ENCODE measurements around the gene SEMA5B.

SEMA5B gene

GRCh38 chr3:123060054-123060453 is 32.5 kb upstream of the SEMA5B start:
- DNase-seq (ENCODE audit: low read depth in 2 of 2): no peak

DNA sequence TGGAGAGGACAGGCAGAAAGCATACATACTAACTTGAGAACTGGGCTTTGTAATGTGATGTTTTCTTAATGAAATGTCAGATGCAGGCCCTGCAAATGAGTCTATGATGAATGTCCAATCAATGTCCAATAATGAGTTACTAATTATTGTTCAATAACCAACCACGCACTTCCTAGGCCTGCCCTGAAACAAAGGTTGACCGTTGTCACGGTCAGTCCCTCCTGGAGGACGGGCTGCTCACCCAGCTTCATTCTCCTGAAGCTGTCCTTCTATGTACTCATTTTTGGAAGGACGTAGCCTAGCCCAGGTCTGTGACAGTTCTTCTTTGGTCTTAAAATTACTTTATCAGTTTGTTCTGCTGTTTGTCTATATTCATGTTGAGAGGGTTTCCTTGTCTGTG is 30.9 kb upstream of the SEMA5B start:
- DNase-seq (ENCODE audit: low read depth in 2 of 2): no peak

GRCh38 chr3:123055352-123055751 is 27.8 kb upstream of the SEMA5B start:
- DNase-seq (ENCODE audit: low read depth in 2 of 2): no peak

DNA sequence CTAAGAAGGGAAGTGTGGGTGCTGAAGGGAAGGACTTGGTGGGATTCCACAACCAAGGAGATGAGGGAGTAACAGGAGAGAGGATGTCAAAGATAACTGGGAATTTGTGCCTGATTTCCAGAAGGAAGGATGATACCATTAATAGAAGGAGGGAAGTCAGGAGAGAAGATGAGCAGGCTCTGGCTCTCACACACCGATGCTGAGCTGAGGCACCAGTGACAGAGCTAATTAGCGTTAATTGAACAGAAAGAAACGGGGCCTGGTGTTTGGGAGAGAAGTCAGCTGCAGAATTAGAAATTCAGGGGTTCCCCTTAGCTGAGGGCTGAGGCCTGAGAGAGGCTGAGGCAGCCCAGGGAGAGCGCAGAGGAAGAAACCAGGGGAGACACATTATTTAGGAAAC is 27.4 kb upstream of the SEMA5B start:
- DNase-seq (ENCODE audit: low read depth in 2 of 2): no peak

- DNase-seq (ENCODE audit: low read depth in 2 of 2): no peak
These were observed 26.7 kb upstream of the SEMA5B start for GRCh38 chr3:123054109-123054778.

DNA sequence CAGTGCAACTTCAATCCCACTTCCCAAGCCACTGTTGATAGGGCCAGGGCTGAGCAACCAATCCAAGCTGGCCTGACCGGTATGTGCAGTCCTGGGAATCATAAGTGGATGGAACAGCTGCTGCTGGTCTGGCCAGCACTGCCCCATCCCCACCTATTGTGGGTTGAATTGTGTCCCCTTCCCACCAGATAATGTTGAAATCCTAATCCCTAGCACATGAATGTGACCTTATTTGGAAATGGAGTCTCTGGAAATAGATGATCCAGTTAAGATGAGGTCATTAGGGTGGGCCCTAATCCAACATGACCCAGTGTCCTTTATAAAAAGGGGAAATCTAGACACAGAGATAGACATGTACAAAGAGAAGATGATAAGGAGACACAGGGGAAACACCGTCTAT is 25.5 kb upstream of the SEMA5B start:
- no peak for DNase-seq (ENCODE audit: low read depth in 2 of 2)

DNA sequence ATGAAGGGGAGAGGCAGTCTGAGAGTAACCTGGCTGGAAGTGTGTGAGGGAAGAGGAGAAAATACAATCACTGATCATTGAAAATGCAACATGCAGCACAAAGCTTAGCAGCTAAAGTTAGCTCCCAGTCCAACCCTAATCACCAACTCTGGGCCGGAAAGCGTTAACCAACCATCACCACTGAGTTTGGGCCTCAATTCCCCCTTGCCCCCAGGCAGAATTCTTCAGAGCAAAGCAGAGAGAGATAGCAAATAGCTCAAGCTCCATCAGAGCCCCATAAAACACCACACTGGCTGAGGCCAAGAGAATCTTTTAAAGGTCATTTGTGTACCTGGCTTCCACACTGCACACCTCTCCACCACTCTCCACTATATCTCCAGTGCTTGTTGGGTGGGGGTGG is 23.1 kb upstream of the SEMA5B start:
- no peak for DNase-seq (ENCODE audit: low read depth in 2 of 2)

DNA sequence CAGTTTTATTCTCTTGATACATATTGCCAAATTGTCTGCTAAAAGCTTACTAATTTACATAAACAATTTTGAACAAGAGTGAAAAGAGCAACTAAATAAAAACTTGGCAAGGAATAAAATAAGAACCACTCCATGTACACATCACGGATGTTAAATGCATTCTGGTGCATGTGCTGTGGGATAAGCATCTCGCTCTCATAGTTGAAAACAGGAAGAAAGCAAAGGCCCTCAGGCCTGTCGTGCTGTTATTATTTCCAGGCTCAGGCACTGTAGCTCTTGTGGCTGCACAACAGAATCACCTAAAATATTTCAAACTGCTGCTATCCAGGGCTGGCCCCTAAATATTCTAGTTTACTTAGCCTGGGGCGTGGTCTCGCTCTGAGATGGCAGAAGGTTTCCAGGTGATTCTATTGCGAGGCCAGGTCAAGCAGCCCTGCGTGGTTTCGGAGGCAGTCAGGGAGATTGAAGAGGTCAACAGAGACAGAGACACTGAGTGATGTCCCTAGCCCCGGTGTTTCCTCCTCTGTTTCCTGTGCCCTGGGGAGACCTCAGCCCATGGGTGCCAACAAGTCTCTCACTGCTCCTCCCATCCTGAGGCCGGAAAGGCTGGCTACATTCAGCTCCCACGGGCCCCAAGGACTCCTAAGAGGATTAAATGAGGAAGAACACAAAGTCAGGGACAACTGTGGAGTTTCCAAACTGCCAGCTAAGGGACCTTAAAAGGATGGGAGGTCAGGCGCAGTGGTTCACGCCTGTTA is 21.1 kb upstream of the SEMA5B start:
- no peak for DNase-seq (ENCODE audit: low read depth in 2 of 2)

GRCh38 chr3:123047062-123047319 is 19.4 kb upstream of the SEMA5B start:
- DNase-seq (ENCODE audit: low read depth in 2 of 2): no peak

- no peak for DNase-seq (ENCODE audit: low read depth in 2 of 2)
These were observed 18.9 kb upstream of the SEMA5B start for GRCh38 chr3:123046262-123047061.

GRCh38 chr3:123044981-123045763 is 17.6 kb upstream of the SEMA5B start:
- no peak for DNase-seq (ENCODE audit: low read depth in 2 of 2)

DNA sequence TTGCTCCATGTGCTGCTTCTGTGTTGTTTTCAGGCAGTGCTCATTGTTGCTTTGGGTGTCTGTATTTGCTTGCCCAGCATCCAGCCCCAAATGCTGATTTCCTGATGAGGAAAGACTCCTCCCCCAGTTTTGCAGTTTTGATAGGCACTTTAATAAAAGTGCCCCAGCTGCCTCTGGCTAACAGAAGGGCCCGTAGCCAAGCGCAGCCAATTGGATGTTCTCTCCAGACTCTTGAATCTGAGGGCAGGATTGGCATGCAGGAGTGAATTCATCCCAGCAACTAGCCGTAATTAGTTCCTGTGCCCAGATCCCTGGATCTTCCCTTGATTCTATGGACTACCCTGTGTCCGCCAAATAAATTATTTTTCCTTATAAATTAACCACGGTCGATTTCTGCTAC is 14.8 kb upstream of the SEMA5B start:
- DNase-seq (ENCODE audit: low read depth in 2 of 2): no peak

DNA sequence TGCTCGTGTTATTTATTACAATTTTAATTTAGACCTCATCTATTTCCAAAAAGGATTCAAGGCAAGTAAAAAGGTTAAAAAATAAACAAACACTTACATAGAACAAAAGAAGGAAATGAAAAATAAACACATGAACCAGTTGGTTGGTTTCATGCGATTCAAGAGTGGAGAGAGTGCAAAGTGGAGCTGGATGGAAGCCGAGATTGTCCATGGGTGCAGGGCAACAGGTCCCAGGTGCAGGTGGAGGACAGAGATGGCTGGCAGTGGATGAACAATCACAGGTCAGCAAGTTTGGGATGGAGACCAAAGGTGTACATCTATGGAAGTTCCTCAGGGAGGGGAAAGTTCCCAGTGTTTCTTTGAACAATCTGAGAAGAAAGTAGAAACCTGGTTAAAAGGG is 11.6 kb upstream of the SEMA5B start:
- DNase-seq (ENCODE audit: low read depth in 2 of 2): no peak

GRCh38 chr3:123038751-123039150 is 11.2 kb upstream of the SEMA5B start:
- no peak for DNase-seq (ENCODE audit: low read depth in 2 of 2)

GRCh38 chr3:123037015-123037375 is 9.4 kb upstream of the SEMA5B start:
- DNase-seq (ENCODE audit: low read depth in 2 of 2): no peak

GRCh38 chr3:123036352-123037014 is 8.9 kb upstream of the SEMA5B start:
- DNase-seq (ENCODE audit: low read depth in 2 of 2): no peak

DNA sequence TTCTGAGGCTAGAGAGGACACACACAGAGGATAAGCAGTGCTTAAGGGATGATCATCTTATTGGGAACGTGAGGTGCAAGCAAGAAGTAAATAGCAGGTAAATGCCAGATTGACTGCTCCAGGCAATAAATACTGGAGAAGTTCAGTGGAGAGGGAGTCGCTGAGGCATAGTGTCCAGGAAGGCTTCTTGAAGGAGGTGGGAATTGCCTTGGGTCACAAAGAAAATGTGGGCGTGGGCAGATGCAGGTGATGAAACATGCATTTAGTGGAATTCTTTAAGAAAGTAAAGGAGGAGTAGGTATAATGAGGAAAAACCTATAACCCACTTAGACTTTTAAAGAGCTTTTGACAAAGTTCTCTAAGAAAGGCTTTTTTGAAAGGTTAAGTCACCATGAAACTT is 7.4 kb upstream of the SEMA5B start:
- DNase-seq (ENCODE audit: low read depth in 2 of 2): no peak

DNA sequence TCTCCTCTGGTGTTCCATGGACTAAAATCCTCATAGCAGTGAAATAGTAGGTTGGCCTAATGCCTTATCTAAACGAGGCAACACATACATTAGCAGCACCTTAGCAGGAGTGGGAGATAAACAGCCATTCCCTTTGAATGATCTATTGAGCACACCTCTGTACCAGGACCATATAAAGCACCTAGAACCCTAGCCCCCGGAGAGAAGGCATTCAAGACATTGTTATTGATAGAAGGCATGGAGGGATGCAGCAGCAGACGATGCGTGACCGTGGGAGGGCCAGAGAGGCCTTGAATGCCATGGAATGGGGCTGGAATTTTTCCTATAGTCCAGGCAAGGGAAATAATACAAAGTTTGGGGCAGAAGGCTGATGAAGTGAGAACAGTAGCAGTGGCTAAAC is 6.6 kb upstream of the SEMA5B start:
- DNase-seq (ENCODE audit: low read depth in 2 of 2): no peak

- no peak for DNase-seq (ENCODE audit: low read depth in 2 of 2)
These were observed 4.5 kb upstream of the SEMA5B start for GRCh38 chr3:123032057-123032456.

GRCh38 chr3:123031051-123031450 is 3.5 kb upstream of the SEMA5B start:
- no peak for DNase-seq (ENCODE audit: low read depth in 2 of 2)

- DNase-seq (ENCODE audit: low read depth in 2 of 2): no peak
These were observed 768 bp upstream of the SEMA5B start for GRCh38 chr3:123028233-123028828.
